BLaER1 treated with 17β-estradiol and CSF1 and Interleukin-3, amounts not matched to agents 10 nM and 100 nM (cell line): ENCODE measurements around the gene FSTL4.

Experiments used
- H3K27ac ChIP-seq, 11 experiments: shearing (Covaris generic); formaldehyde crosslinking; 2 replicates each; pipeline ENCODE4 v1.8.1; 2022
- H3K27me3 ChIP-seq, 11 experiments: shearing (Covaris generic); formaldehyde crosslinking; 2 replicates each; pipeline ENCODE4 v1.8.1; 2022
- H3K36me3 ChIP-seq, 11 experiments: shearing (Covaris generic); formaldehyde crosslinking; 2 replicates each; pipeline ENCODE4 v1.8.1; 2022
- H3K4me1 ChIP-seq, 10 experiments: shearing (Covaris generic); formaldehyde crosslinking; 2 replicates each; pipeline ENCODE4 v1.8.1; 2022
- H3K4me2 ChIP-seq, 11 experiments: shearing (Covaris generic); formaldehyde crosslinking; 2 replicates each; pipeline ENCODE4 v1.8.1; 2022
- H3K4me3 ChIP-seq, 10 experiments: shearing (Covaris generic); formaldehyde crosslinking; 2 replicates each; pipeline ENCODE4 v1.8.1; 2022
- H3K9ac ChIP-seq, 11 experiments: shearing (Covaris generic); formaldehyde crosslinking; 2 replicates each; pipeline ENCODE4 v1.8.1; 2022
- H3K9me3 ChIP-seq, 11 experiments: shearing (Covaris generic); formaldehyde crosslinking; replicated peaks in 1 of 11; 2 replicates each; pipeline ENCODE4 v1.8.1; 2022
- H4K20me1 ChIP-seq, 11 experiments: shearing (Covaris generic); formaldehyde crosslinking; 2 replicates each; pipeline ENCODE4 v1.8.1; 2022
- Cebpa-rat ChIP-seq, 11 experiments: shearing (Covaris generic); IDR thresholded peaks; 2 replicates each; pipeline ENCODE4 v1.8.1; 2022

The FSTL4 gene

GRCh38 chr5:133528841-133529240, 83.5 kb downstream of the FSTL4 start:
- no peak overlapping the region for H3K27ac ChIP-seq

GRCh38 chr5:133527311-133527710, 85.0 kb downstream of the FSTL4 start:
- Histone ChIP-seq H3K36me3 (no peaks in the 10 kb centered on the region), H3K4me3 (no peak overlapping the region), H3K27ac (no peak overlapping the region), H4K20me1 (no peaks in the 10 kb centered on the region), H3K4me1 (no peaks in the 10 kb centered on the region), H3K9ac (no peak overlapping the region), H3K9me3 (no peaks in the 10 kb centered on the region), H3K27me3 (no peaks in the 10 kb centered on the region), H3K4me2 (no peak overlapping the region)
- TF ChIP-seq Cebpa-rat (IDR thresholded peaks at IDR 0.05) = no peak

More at GRCh38 chr5:133528841-133529240, 83.5 kb downstream of the FSTL4 start:
- no peak overlapping the region for H3K4me2 ChIP-seq
- no peaks in the 10 kb centered on the region for H3K36me3 ChIP-seq
- peaks cover 0 to 8% (median 0%) of the 10 kb centered on the region in 10 experiments; a peak in 4 of 20 replicates for H3K4me1 ChIP-seq
- H3K9ac ChIP-seq = no peak overlapping the region
- H4K20me1 ChIP-seq = no peaks in the 10 kb centered on the region
- H3K27me3 ChIP-seq = no peaks in the 10 kb centered on the region
- H3K4me3 ChIP-seq = no peak overlapping the region
- no peak for TF ChIP-seq Cebpa-rat (IDR thresholded peaks at IDR 0.05)
- no peaks in the 10 kb centered on the region for H3K9me3 ChIP-seq

GRCh38 chr5:133526368-133526767, 86.0 kb downstream of the FSTL4 start:
- Histone ChIP-seq H4K20me1 (no peaks in the 10 kb centered on the region), H3K36me3 (no peaks in the 10 kb centered on the region), H3K27ac (no peak overlapping the region), H3K9me3 (no peaks in the 10 kb centered on the region), H3K27me3 (no peaks in the 10 kb centered on the region), H3K4me3 (no peak overlapping the region), H3K9ac (no peak overlapping the region), H3K4me2 (no peak overlapping the region), H3K4me1 (no peaks in the 10 kb centered on the region)
- TF ChIP-seq Cebpa-rat (IDR thresholded peaks at IDR 0.05) = no peak

- no peak overlapping the region for H3K4me3 ChIP-seq
- H4K20me1 ChIP-seq = no peaks in the 10 kb centered on the region
- no peaks in the 10 kb centered on the region for H3K4me1 ChIP-seq
- no peaks in the 10 kb centered on the region for H3K36me3 ChIP-seq
- no peak for TF ChIP-seq Cebpa-rat (IDR thresholded peaks at IDR 0.05)
- no peak overlapping the region for H3K4me2 ChIP-seq
- H3K27ac ChIP-seq = no peak overlapping the region
- H3K9ac ChIP-seq = no peak overlapping the region
- H3K27me3 ChIP-seq = no peaks in the 10 kb centered on the region
- H3K9me3 ChIP-seq = no peaks in the 10 kb centered on the region
These were observed 87.2 kb downstream of the FSTL4 start for GRCh38 chr5:133525126-133525525.

GRCh38 chr5:133524666-133525065, 87.7 kb downstream of the FSTL4 start:
- Histone ChIP-seq H3K27ac (no peak overlapping the region), H3K4me1 (no peaks in the 10 kb centered on the region), H3K27me3 (no peaks in the 10 kb centered on the region), H3K4me3 (no peak overlapping the region), H3K36me3 (no peaks in the 10 kb centered on the region), H3K9me3 (no peaks in the 10 kb centered on the region), H4K20me1 (no peaks in the 10 kb centered on the region), H3K9ac (no peak overlapping the region), H3K4me2 (no peak overlapping the region)
- TF ChIP-seq Cebpa-rat (IDR thresholded peaks at IDR 0.05) = no peak

- Histone ChIP-seq H3K4me2 (no peak overlapping the region), H3K36me3 (no peaks in the 10 kb centered on the region), H3K27ac (no peak overlapping the region), H3K4me1 (no peaks in the 10 kb centered on the region), H4K20me1 (no peaks in the 10 kb centered on the region), H3K9ac (no peak overlapping the region), H3K4me3 (no peak overlapping the region), H3K9me3 (no peaks in the 10 kb centered on the region), H3K27me3 (no peaks in the 10 kb centered on the region)
- no peak for TF ChIP-seq Cebpa-rat (IDR thresholded peaks at IDR 0.05)
These were observed 88.3 kb downstream of the FSTL4 start for GRCh38 chr5:133523961-133524586.

GRCh38 chr5:133523013-133523658, 89.2 kb downstream of the FSTL4 start:
- Histone ChIP-seq H3K36me3 (no peaks in the 10 kb centered on the region), H3K4me1 (no peaks in the 10 kb centered on the region), H3K27ac (no peak overlapping the region), H3K27me3 (no peaks in the 10 kb centered on the region), H3K9me3 (no peaks in the 10 kb centered on the region), H3K4me3 (no peak overlapping the region), H4K20me1 (no peaks in the 10 kb centered on the region), H3K9ac (no peak overlapping the region), H3K4me2 (no peak overlapping the region)
- TF ChIP-seq Cebpa-rat (IDR thresholded peaks at IDR 0.05) = no peak

GRCh38 chr5:133521801-133522200, 90.5 kb downstream of the FSTL4 start:
- no peak overlapping the region for H3K4me2 ChIP-seq
- no peaks in the 10 kb centered on the region for H4K20me1 ChIP-seq
- no peaks in the 10 kb centered on the region for H3K4me1 ChIP-seq
- no peak overlapping the region for H3K4me3 ChIP-seq
- no peaks in the 10 kb centered on the region for H3K36me3 ChIP-seq
- no peak for TF ChIP-seq Cebpa-rat (IDR thresholded peaks at IDR 0.05)
- no peak overlapping the region for H3K9ac ChIP-seq
- no peaks in the 10 kb centered on the region for H3K27me3 ChIP-seq
- H3K27ac ChIP-seq = no peak overlapping the region
- H3K9me3 ChIP-seq = no peaks in the 10 kb centered on the region

- no peaks in the 10 kb centered on the region for H4K20me1 ChIP-seq
- no peak for TF ChIP-seq Cebpa-rat (IDR thresholded peaks at IDR 0.05)
These were observed 91.2 kb downstream of the FSTL4 start for GRCh38 chr5:133520991-133521706.

GRCh38 chr5:133520062-133520461, 92.3 kb downstream of the FSTL4 start:
- TF ChIP-seq Cebpa-rat (IDR thresholded peaks at IDR 0.05) = no peak
- no peak overlapping the region for H3K4me2 ChIP-seq
- H3K27me3 ChIP-seq = no peaks in the 10 kb centered on the region
- H3K4me3 ChIP-seq = no peak overlapping the region
- H4K20me1 ChIP-seq = no peaks in the 10 kb centered on the region
- H3K9ac ChIP-seq = no peak overlapping the region
- H3K9me3 ChIP-seq = no peaks in the 10 kb centered on the region
- no peaks in the 10 kb centered on the region for H3K4me1 ChIP-seq
- no peak overlapping the region for H3K27ac ChIP-seq
- H3K36me3 ChIP-seq = no peaks in the 10 kb centered on the region

More at GRCh38 chr5:133520991-133521706, 91.2 kb downstream of the FSTL4 start:
- Histone ChIP-seq H3K27ac (no peak overlapping the region), H3K9ac (no peak overlapping the region), H3K4me2 (no peak overlapping the region), H3K36me3 (no peaks in the 10 kb centered on the region), H3K27me3 (no peaks in the 10 kb centered on the region), H3K4me1 (no peaks in the 10 kb centered on the region), H3K4me3 (no peak overlapping the region), H3K9me3 (no peaks in the 10 kb centered on the region)
